Esophagus (tissue), 2 donors: ENCODE data around the gene PKD2L1. TPM values are rescaled to one million over a fixed set of nuclear protein-coding genes. Genes with fewer than 3 reads are reported as not detected.

Source experiments
- H3K27ac ChIP-seq, 2 donors: one replicate each; pipeline ENCODE4 v1.5.1; 2013; ENCODE audit warnings: low read depth in 2 of 2, mild to moderate bottlenecking in 2 of 2, inconsistent platforms in 1 of 2, low read length in 1 of 2, moderate library complexity in 1 of 2
- H3K27me3 ChIP-seq, 2 donors: one replicate each; pipeline ENCODE4 v1.6.1; 2013; ENCODE audit warnings: low read length in 2 of 2, control low read depth in 1 of 2, mild to moderate bottlenecking in 1 of 2; ENCODE audit not compliant: insufficient read depth in 2 of 2, control insufficient read depth in 1 of 2
- H3K36me3 ChIP-seq, 2 donors: one replicate each; pipeline ENCODE4 v1.6.1; 2013; ENCODE audit warnings: low read length in 1 of 2; ENCODE audit not compliant: control insufficient read depth in 2 of 2, insufficient read depth in 2 of 2
- H3K4me1 ChIP-seq, 2 donors: one replicate each; pipeline ENCODE4 v1.6.1; 2013; ENCODE audit warnings: low read length in 1 of 2; ENCODE audit not compliant: control insufficient read depth in 2 of 2, insufficient read depth in 2 of 2
- H3K4me3 ChIP-seq, 2 donors: one replicate each; pipeline ENCODE4 v1.5.1; 2013; ENCODE audit warnings: low read length in 2 of 2, mild to moderate bottlenecking in 2 of 2, low read depth in 1 of 2, moderate library complexity in 1 of 2
- H3K9me3 ChIP-seq, 2 donors: one replicate each; pipeline ENCODE4 v1.6.1; 2013; ENCODE audit warnings: mild to moderate bottlenecking in 2 of 2, low read depth in 1 of 2, low read length in 1 of 2, moderate library complexity in 1 of 2; ENCODE audit not compliant: control insufficient read depth in 2 of 2, insufficient read depth in 1 of 2
- WGBS, 2 donors: extraction: QIAGEN DNeasy Blood & Tissue Kit; methylation state at CpG; one replicate each; pipeline ENCODE4 v1.1.7; 2013; 5-methylcytosine and 5-hydroxymethylcytosine counted together
- polyA plus RNA-seq, 2 donors: library from polyadenylated mRNA; stranded (reverse); fragments of 200-250 nt; gene quantifications; one replicate each; pipeline ENCODE4 v1.2.3, GENCODE V29; 2013
- donor health status: healthy with polysubstance abuse.
- donor health status: Bipolar disorder and iron deficiency.

Gene PKD2L1
- polyA plus RNA-seq, 2 donors, result not detected

GRCh38 chr10:100267239-100268104 is 62.6 kb downstream of the PKD2L1 start, which contains the start of gene CWF19L1:
CWF19L1 (minus strand) TSS chr10:100267638; CDS start chr10:100267593, 45 bp downstream.
- H3K27ac ChIP-seq, result peak within 1 kb of the TSS; percentile 88 to 97
- no peaks in the 10 kb centered on the region for H3K27me3 ChIP-seq
- no peaks in the 10 kb centered on the region for H3K36me3 ChIP-seq
- H3K4me1 ChIP-seq, result peaks cover 0 to 4% of the 10 kb centered on the region in 2 donors
- peak within 1 kb of the TSS; percentile 81 to 97 for H3K4me3 ChIP-seq
- no peaks in the 10 kb centered on the region for H3K9me3 ChIP-seq
- WGBS, 2 donors, result 2 to 3% methylated on average over 49 of the region's 49 CpGs

- 90 to 94% methylated on average over 15 of the region's 15 CpGs for WGBS, 2 donors
- Histone ChIP-seq H3K4me1 (peaks cover 0 to 4% of the 10 kb centered on the region in 2 donors), H3K27me3 (no peaks in the 10 kb centered on the region), H3K9me3 (no peaks in the 10 kb centered on the region), H3K36me3 (peaks cover 0 to 2% of the 10 kb centered on the region in 2 donors), H3K27ac (no peak overlapping the region), H3K4me3 (no peak overlapping the region)
Measured at GRCh38 chr10:100265821-100266485, 64.1 kb downstream of the PKD2L1 start.

GRCh38 chr10:100254191-100254590 is 75.8 kb downstream of the PKD2L1 start:
- H3K4me1 ChIP-seq, result no peaks in the 10 kb centered on the region
- no peaks in the 10 kb centered on the region for H3K9me3 ChIP-seq
- peaks cover 4% of the 10 kb centered on the region in 2 donors for H3K36me3 ChIP-seq
- H3K4me3 ChIP-seq, result no peak overlapping the region
- 93 to 95% methylated on average over 3 of the region's 3 CpGs for WGBS, 2 donors
- H3K27ac ChIP-seq, result no peak overlapping the region
- no peaks in the 10 kb centered on the region for H3K27me3 ChIP-seq

GRCh38 chr10:100253041-100253440 is 77.0 kb downstream of the PKD2L1 start:
- peaks cover 8 to 13% of the 10 kb centered on the region in 2 donors for H3K36me3 ChIP-seq

GRCh38 chr10:100248820-100249219 is 81.2 kb downstream of the PKD2L1 start:
- H3K27me3 ChIP-seq, result no peaks in the 10 kb centered on the region
- 95 to 98% methylated on average over 7 of the region's 7 CpGs for WGBS, 2 donors
- no peaks in the 10 kb centered on the region for H3K9me3 ChIP-seq
- H3K4me3 ChIP-seq, result no peak overlapping the region
- H3K4me1 ChIP-seq, result no peaks in the 10 kb centered on the region
- H3K36me3 ChIP-seq, result peaks cover 11 to 12% of the 10 kb centered on the region in 2 donors
- no peak overlapping the region for H3K27ac ChIP-seq

More at GRCh38 chr10:100253041-100253440, 77.0 kb downstream of the PKD2L1 start:
- no peak overlapping the region for H3K27ac ChIP-seq
- no peaks in the 10 kb centered on the region for H3K9me3 ChIP-seq
- no peak overlapping the region for H3K4me3 ChIP-seq
- 94 to 96% methylated on average over 5 of the region's 5 CpGs for WGBS, 2 donors
- no peaks in the 10 kb centered on the region for H3K27me3 ChIP-seq
- H3K4me1 ChIP-seq, result no peaks in the 10 kb centered on the region

GRCh38 chr10:100245484-100246220 is 84.4 kb downstream of the PKD2L1 start:
- H3K4me3 ChIP-seq, result no peak overlapping the region
- no peaks in the 10 kb centered on the region for H3K27me3 ChIP-seq
- H3K36me3 ChIP-seq, result peaks cover 14 to 15% of the 10 kb centered on the region in 2 donors
- H3K27ac ChIP-seq, result no peak overlapping the region
- H3K9me3 ChIP-seq, result no peaks in the 10 kb centered on the region
- no peaks in the 10 kb centered on the region for H3K4me1 ChIP-seq
- 90 to 92% methylated on average over 5 of the region's 5 CpGs for WGBS, 2 donors

- Histone ChIP-seq H3K9me3 (no peaks in the 10 kb centered on the region), H3K36me3 (peaks cover 12 to 13% of the 10 kb centered on the region in 2 donors), H3K4me1 (no peaks in the 10 kb centered on the region), H3K27me3 (no peaks in the 10 kb centered on the region), H3K4me3 (no peak overlapping the region), H3K27ac (no peak overlapping the region)
- WGBS, 2 donors, result 94 to 95% methylated on average over 3 of the region's 3 CpGs
Measured at GRCh38 chr10:100239851-100240250, 90.2 kb downstream of the PKD2L1 start.

GRCh38 chr10:100238429-100238828 is 91.6 kb downstream of the PKD2L1 start:
- H3K27me3 ChIP-seq, result no peaks in the 10 kb centered on the region
- no peaks in the 10 kb centered on the region for H3K4me1 ChIP-seq
- no peak overlapping the region for H3K4me3 ChIP-seq
- H3K27ac ChIP-seq, result no peak overlapping the region
- H3K9me3 ChIP-seq, result no peaks in the 10 kb centered on the region
- WGBS, 2 donors, result 87 to 91% methylated on average over 7 of the region's 7 CpGs
- peaks cover 10 to 12% of the 10 kb centered on the region in 2 donors for H3K36me3 ChIP-seq
